Panc1 (cell line): ENCODE data around the gene ENPP7. TPM values are rescaled to one million over a fixed set of nuclear protein-coding genes. Genes with fewer than 3 reads are reported as not detected.

Experiments
- ATAC-seq: fragments of 200-7000 bp; cut with Tn5 transposase; 2 replicates; pipeline ENCODE4 v1.9.1; 2020; ENCODE audit warnings: mild to moderate bottlenecking, moderate library complexity
- BruUV-seq: library from RNA; stranded (reverse); fragments of 400-500 nt; replicated peaks from 2 replicates; lab custom pipeline; 2021; lab: Mats Ljungman, UMichigan
- CTCF ChIA-PET: fragments of 300-600 bp; sonication (Branson Sonifier 250); formaldehyde crosslinking; loops from one replicate; lab custom pipeline; 2022; ENCODE audit warnings: antibody characterized with exemption; lab: Charles Lee
- POLR2A ChIA-PET: fragments of 300-600 bp; sonication (Branson Sonifier 250); formaldehyde crosslinking; loops from one replicate; lab custom pipeline; 2022; ENCODE audit warnings: antibody characterized with exemption; lab: Charles Lee
- DNase-seq: peaks from one replicate; pipeline ENCODE4 v3.0.0-alpha.2; 2010; ENCODE audit warnings: low read depth, low spot score
- H3K27ac ChIP-seq: 2 replicates; pipeline ENCODE4 v1.5.1; 2011; ENCODE audit warnings: mild to moderate bottlenecking, low read length, inconsistent platforms
- H3K27me3 ChIP-seq: fragments of 200-500 bp; sonication (Bioruptor generic); 2 replicates; pipeline ENCODE4 v1.6.0; 2014; ENCODE audit warnings: low read length, inconsistent platforms; ENCODE audit not compliant: control insufficient read depth, insufficient read depth
- H3K36me3 ChIP-seq: fragments of 200-500 bp; sonication (Bioruptor generic); 2 replicates; pipeline ENCODE4 v1.5.1; 2014; ENCODE audit warnings: inconsistent platforms, mild to moderate bottlenecking, low read length, moderate library complexity; ENCODE audit not compliant: control insufficient read depth, insufficient read depth
- H3K4me1 ChIP-seq: 2 replicates; pipeline ENCODE4 v1.5.1; 2011; ENCODE audit warnings: inconsistent platforms, mild to moderate bottlenecking, low read length, moderate library complexity; ENCODE audit not compliant: control insufficient read depth, insufficient read depth
- H3K4me3 ChIP-seq, 2 experiments: 2 replicates each; pipeline ENCODE4 v1.5.1; 2011 to 2012; ENCODE audit warnings: low read depth in 2 of 2, low read length in 2 of 2, mild to moderate bottlenecking in 2 of 2, inconsistent platforms in 1 of 2, moderate library complexity in 1 of 2
- H3K9me3 ChIP-seq: fragments of 200-500 bp; sonication (Bioruptor generic); 2 replicates; pipeline ENCODE4 v1.5.1; 2014; ENCODE audit warnings: low read depth, mild to moderate bottlenecking, inconsistent platforms, low read length, moderate library complexity; ENCODE audit not compliant: control insufficient read depth, insufficient read depth
- CTCF ChIP-seq: fragments of 450-650 bp; IDR thresholded peaks from 2 replicates; pipeline ENCODE4 v1.5.1; 2017; ENCODE audit warnings: mild to moderate bottlenecking
- POLR2AphosphoS5 ChIP-seq: IDR thresholded peaks from 2 replicates; pipeline ENCODE4 v1.6.1; 2012; ENCODE audit warnings: mild to moderate bottlenecking, low read depth, low read length, moderate library complexity
- REST ChIP-seq, 2 experiments: IDR thresholded peaks; 2 replicates each; pipeline ENCODE4 v1.6.1; 2011 to 2012; ENCODE audit warnings: low read depth in 2 of 2, control low read depth in 1 of 2, low read length in 1 of 2, mild to moderate bottlenecking in 1 of 2, moderate library complexity in 1 of 2; ENCODE audit not compliant: insufficient read depth in 1 of 2
- SIN3A ChIP-seq: IDR thresholded peaks from 2 replicates; pipeline ENCODE4 v1.6.1; 2012; ENCODE audit warnings: low read depth, mild to moderate bottlenecking, low read length, moderate library complexity, borderline replicate concordance; ENCODE audit not compliant: insufficient read depth
- TCF7L2 ChIP-seq: IDR thresholded peaks from 2 replicates; pipeline ENCODE4 v1.6.1; 2011; ENCODE audit warnings: mild to moderate bottlenecking, low read depth, low read length, inconsistent platforms
- in situ Hi-C: cut with HindIII; loops from 2 replicates; pipeline ENCODE4 v1.10.0; 2016; ENCODE audit warnings: low sequenced_read_pairs, low pct_unique_long_range_greater_than_20kb
- intact Hi-C: fragments of 100-400 bp; cut with micrococcal nuclease; formaldehyde crosslinking; loops from one replicate; pipeline ENCODE4 v1.10.0; 2022; ENCODE audit not compliant: unreplicated experiment
- total RNA-seq: library from RNA; stranded (reverse); gene quantifications from one replicate; pipeline ENCODE4 v1.2.1, GENCODE V29; 2021; ENCODE audit not compliant: unreplicated experiment

ENPP7 gene
- total RNA-seq, 1 experiment from 2014 or later = not detected

- intact Hi-C loops = loop anchor here (10.0 kb wide), 1 partner anchor 90 kb away; the partner anchor contains the start of gene RBFOX3
- 0 out of 2 replicates have a peak, but pooled peaks cover 3% of the 10 kb centered on the region for H3K4me1 ChIP-seq
- TF ChIP-seq CTCF (no peak), POLR2AphosphoS5 (no peak), REST (IDR thresholded peaks at IDR 0.05; ENCODE audit: insufficient read depth in 1 of 2, low read depth in 2 of 2, low read length in 1 of 2) (no peak), SIN3A (no peak), TCF7L2 (no peak)
- ATAC-seq (no peak), DNase-seq (no peak)
- no peaks in the 10 kb centered on the region for H3K36me3 ChIP-seq
- CTCF ChIA-PET = interaction anchor here (0.5 to 0.9 kb wide), 2 partner anchors 37 to 49 kb away, joined by 3 to 5 read pairs; no protein-coding TSS in a partner anchor
- H3K4me3 ChIP-seq = no peak overlapping the region
- H3K27me3 ChIP-seq = no peaks in the 10 kb centered on the region
- H3K9me3 ChIP-seq = no peaks in the 10 kb centered on the region
- no TSS peak for BruUV-seq
- POLR2A ChIA-PET = no interaction called here
- in situ Hi-C loops = no loop called here
- no peak overlapping the region for H3K27ac ChIP-seq
Observed at GRCh38 chr17:79704691-79705090, 26.1 kb upstream of the ENPP7 start.

GRCh38 chr17:79705674-79706073 lies 25.1 kb upstream of the ENPP7 start:
- no peaks in the 10 kb centered on the region for H3K9me3 ChIP-seq
- BruUV-seq = no TSS peak
- no peak overlapping the region for H3K27ac ChIP-seq
- TF ChIP-seq REST (IDR thresholded peaks at IDR 0.05; ENCODE audit: insufficient read depth in 1 of 2, low read depth in 2 of 2, low read length in 1 of 2) (no peak), CTCF (no peak), TCF7L2 (no peak), POLR2AphosphoS5 (no peak), SIN3A (no peak)
- no peaks in the 10 kb centered on the region for H3K36me3 ChIP-seq
- DNase-seq (no peak), ATAC-seq (no peak)
- intact Hi-C loops = loop anchor here (10.0 kb wide), 1 partner anchor 91 kb away; the partner anchor contains the start of gene RBFOX3
- H3K27me3 ChIP-seq = no peaks in the 10 kb centered on the region
- H3K4me3 ChIP-seq = no peak overlapping the region
- ChIA-PET POLR2A (no interaction called here), CTCF (interaction anchor here (0.5 to 0.9 kb wide), 2 partner anchors 36 to 722 kb away, joined by 3 to 6 read pairs; no protein-coding TSS in a partner anchor)
- in situ Hi-C loops = no loop called here
- 0 out of 2 replicates have a peak, but pooled peaks cover 3% of the 10 kb centered on the region for H3K4me1 ChIP-seq
